Suprapubic skin (tissue), 4 donors: ENCODE measurements around the gene CADM1. TPM values are rescaled to one million over a fixed set of nuclear protein-coding genes. Genes with fewer than 3 reads are reported as not detected.

Experiments
- DNase-seq, 2 donors: peaks; one replicate each; pipeline ENCODE4 v3.0.0-alpha.2; 2019; ENCODE audit warnings: low spot score in 2 of 2
- H3K27ac ChIP-seq: fragments of 200-600 bp; sonication (generic); one replicate; pipeline ENCODE4 v1.5.1; 2019
- H3K27me3 ChIP-seq: fragments of 200-600 bp; sonication (generic); one replicate; pipeline ENCODE4 v1.5.1; 2019
- H3K36me3 ChIP-seq: fragments of 200-600 bp; sonication (generic); one replicate; pipeline ENCODE4 v1.5.1; 2019
- H3K4me1 ChIP-seq: fragments of 200-600 bp; sonication (generic); one replicate; pipeline ENCODE4 v1.5.1; 2019
- H3K4me3 ChIP-seq: fragments of 200-600 bp; sonication (generic); one replicate; pipeline ENCODE4 v1.5.1; 2019; ENCODE audit warnings: mild to moderate bottlenecking
- H3K9me3 ChIP-seq: fragments of 200-600 bp; sonication (generic); one replicate; pipeline ENCODE4 v1.5.1; 2019
- EP300 ChIP-seq: sonication (generic); formaldehyde crosslinking; IDR thresholded peaks from one replicate; pipeline ENCODE4 v1.6.1; 2017; ENCODE audit warnings: antibody characterized with exemption
- POLR2A ChIP-seq, 2 donors: fragments of 450-650 bp; IDR thresholded peaks; one replicate each; pipeline ENCODE4 v1.6.1; 2017; ENCODE audit warnings: antibody characterized with exemption in 2 of 2, mild to moderate bottlenecking in 2 of 2, moderate library complexity in 2 of 2
- POLR2AphosphoS5 ChIP-seq, 3 donors: sonication (generic); formaldehyde crosslinking; IDR thresholded peaks; one replicate each; pipeline ENCODE4 v1.6.1; 2017; ENCODE audit warnings: antibody characterized with exemption in 3 of 3
- WGBS: methylation state at CpG from one replicate; pipeline ENCODE4 v1.1.5; 2018; 5-methylcytosine and 5-hydroxymethylcytosine counted together
- total RNA-seq, 4 donors: library from RNA; depleted of rRNA; stranded (reverse); fragments of >200 nt; gene quantifications; one replicate each; pipeline ENCODE4 v1.1.0, GENCODE V29; 2016
- TF ChIP-seq, protein P1 (sequence below), 2 donors: fragments of 200-600 bp in 1 of 2; fragments of 450-650 bp in 1 of 2; sonication (generic) in 1 of 2; IDR thresholded peaks; one replicate each; pipeline ENCODE4 v1.5.1; 2016 to 2019; ENCODE audit warnings: antibody characterized with exemption in 2 of 2, mild to moderate bottlenecking in 1 of 2, moderate library complexity in 1 of 2

Gene CADM1
- total RNA-seq, 4 donors from 2014 or later: 13.3 to 26.2 (median 15.3) TPM

- no peaks in the 10 kb centered on the region for H3K4me1 ChIP-seq
- no peaks in the 10 kb centered on the region for H3K9me3 ChIP-seq
- no peak overlapping the region for H3K4me3 ChIP-seq
- H3K27ac ChIP-seq: no peak overlapping the region
- DNase-seq: no peak
- WGBS: 85% methylated on average over 5 of the region's 5 CpGs
- H3K27me3 ChIP-seq: no peaks in the 10 kb centered on the region
- no peaks in the 10 kb centered on the region for H3K36me3 ChIP-seq
- no peak for TF ChIP-seq POLR2AphosphoS5 (IDR thresholded peaks at IDR 0.05)
- TF ChIP-seq, protein P1, sequence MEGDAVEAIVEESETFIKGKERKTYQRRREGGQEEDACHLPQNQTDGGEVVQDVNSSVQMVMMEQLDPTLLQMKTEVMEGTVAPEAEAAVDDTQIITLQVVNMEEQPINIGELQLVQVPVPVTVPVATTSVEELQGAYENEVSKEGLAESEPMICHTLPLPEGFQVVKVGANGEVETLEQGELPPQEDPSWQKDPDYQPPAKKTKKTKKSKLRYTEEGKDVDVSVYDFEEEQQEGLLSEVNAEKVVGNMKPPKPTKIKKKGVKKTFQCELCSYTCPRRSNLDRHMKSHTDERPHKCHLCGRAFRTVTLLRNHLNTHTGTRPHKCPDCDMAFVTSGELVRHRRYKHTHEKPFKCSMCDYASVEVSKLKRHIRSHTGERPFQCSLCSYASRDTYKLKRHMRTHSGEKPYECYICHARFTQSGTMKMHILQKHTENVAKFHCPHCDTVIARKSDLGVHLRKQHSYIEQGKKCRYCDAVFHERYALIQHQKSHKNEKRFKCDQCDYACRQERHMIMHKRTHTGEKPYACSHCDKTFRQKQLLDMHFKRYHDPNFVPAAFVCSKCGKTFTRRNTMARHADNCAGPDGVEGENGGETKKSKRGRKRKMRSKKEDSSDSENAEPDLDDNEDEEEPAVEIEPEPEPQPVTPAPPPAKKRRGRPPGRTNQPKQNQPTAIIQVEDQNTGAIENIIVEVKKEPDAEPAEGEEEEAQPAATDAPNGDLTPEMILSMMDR (IDR thresholded peaks at IDR 0.05): no peak
- no peak for TF ChIP-seq EP300
- no peak for TF ChIP-seq POLR2A (IDR thresholded peaks at IDR 0.05)
Observed at GRCh38 chr11:115300660-115301428, 203.4 kb downstream of the CADM1 start.

DNA sequence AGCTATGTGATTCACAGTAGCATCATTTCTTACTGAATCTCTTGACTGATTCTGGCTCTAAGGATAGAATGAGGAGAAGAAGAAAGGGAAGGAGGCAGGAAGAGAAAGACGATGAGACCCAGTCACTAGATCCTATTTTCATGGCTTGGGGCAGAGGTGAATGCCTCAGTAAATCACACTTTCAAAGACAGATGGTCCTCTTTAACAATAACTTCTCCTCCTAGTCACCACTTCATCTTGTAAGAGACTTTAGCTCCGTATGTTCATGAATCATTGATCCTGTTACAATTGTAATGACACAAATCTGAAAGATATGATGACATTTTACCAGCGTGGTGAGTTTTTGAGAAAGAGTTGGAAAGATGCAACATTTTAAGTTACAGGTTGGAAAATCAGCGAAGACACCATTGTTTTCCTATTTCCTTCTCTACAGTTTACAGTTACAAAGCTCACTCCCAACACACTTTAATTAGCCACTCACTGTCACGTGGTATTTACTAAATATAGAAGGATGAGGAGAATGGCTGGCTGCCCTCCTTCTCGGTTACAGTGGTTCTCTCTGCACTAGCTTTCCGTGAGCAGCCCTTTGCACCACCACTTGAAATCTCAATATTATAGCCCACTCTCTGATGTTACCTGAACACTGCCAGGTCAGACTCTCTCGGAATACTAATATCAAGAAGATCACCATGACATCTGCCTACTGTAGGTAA is 205.8 kb downstream of the CADM1 start:
- H3K9me3 ChIP-seq: no peaks in the 10 kb centered on the region
- WGBS: 81% methylated on average over 8 of the region's 8 CpGs
- TF ChIP-seq, protein P1 (IDR thresholded peaks at IDR 0.05): no peak
- TF ChIP-seq POLR2AphosphoS5 (IDR thresholded peaks at IDR 0.05) (no peak), POLR2A (IDR thresholded peaks at IDR 0.05) (no peak), EP300 (no peak)
- H3K4me3 ChIP-seq: no peak overlapping the region
- no peaks in the 10 kb centered on the region for H3K27me3 ChIP-seq
- DNase-seq: no peak
- no peaks in the 10 kb centered on the region for H3K36me3 ChIP-seq
- H3K27ac ChIP-seq: no peak overlapping the region
- no peaks in the 10 kb centered on the region for H3K4me1 ChIP-seq

- DNase-seq: no peak
- Histone ChIP-seq H3K27ac (no peak overlapping the region), H3K4me3 (no peak overlapping the region), H3K36me3 (no peaks in the 10 kb centered on the region), H3K4me1 (no peaks in the 10 kb centered on the region), H3K27me3 (no peaks in the 10 kb centered on the region), H3K9me3 (no peaks in the 10 kb centered on the region)
- WGBS: 50% methylated on average over 4 of the region's 4 CpGs
- TF ChIP-seq POLR2A (IDR thresholded peaks at IDR 0.05) (no peak), POLR2AphosphoS5 (IDR thresholded peaks at IDR 0.05) (no peak), EP300 (no peak)
- TF ChIP-seq, protein P1 (IDR thresholded peaks at IDR 0.05): no peak
Observed at GRCh38 chr11:115297330-115297729, 206.9 kb downstream of the CADM1 start.

- Histone ChIP-seq H3K36me3 (no peaks in the 10 kb centered on the region), H3K4me3 (no peak overlapping the region), H3K9me3 (no peaks in the 10 kb centered on the region), H3K27ac (no peak overlapping the region), H3K4me1 (no peaks in the 10 kb centered on the region), H3K27me3 (no peaks in the 10 kb centered on the region)
- WGBS: 80% methylated on average over 3 of the region's 3 CpGs
- DNase-seq: no peak
- TF ChIP-seq, protein P1 (IDR thresholded peaks at IDR 0.05): no peak
- no peak for TF ChIP-seq POLR2AphosphoS5 (IDR thresholded peaks at IDR 0.05)
- TF ChIP-seq EP300: no peak
- TF ChIP-seq POLR2A (IDR thresholded peaks at IDR 0.05): no peak
Observed at GRCh38 chr11:115291325-115291724, 212.9 kb downstream of the CADM1 start.

- WGBS: 83% methylated on average over 6 of the region's 6 CpGs
- no peaks in the 10 kb centered on the region for H3K9me3 ChIP-seq
- H3K4me3 ChIP-seq: no peak overlapping the region
- H3K36me3 ChIP-seq: no peaks in the 10 kb centered on the region
- H3K4me1 ChIP-seq: no peaks in the 10 kb centered on the region
- no peak for TF ChIP-seq POLR2A (IDR thresholded peaks at IDR 0.05)
- no peak for TF ChIP-seq EP300
- no peak for TF ChIP-seq POLR2AphosphoS5 (IDR thresholded peaks at IDR 0.05)
- TF ChIP-seq, protein P1 (IDR thresholded peaks at IDR 0.05): no peak
- no peaks in the 10 kb centered on the region for H3K27me3 ChIP-seq
- DNase-seq: no peak
- no peak overlapping the region for H3K27ac ChIP-seq
Observed at GRCh38 chr11:115290893-115291292, 213.3 kb downstream of the CADM1 start.
